ENCODE data around the gene IP6K1.

DNA sequence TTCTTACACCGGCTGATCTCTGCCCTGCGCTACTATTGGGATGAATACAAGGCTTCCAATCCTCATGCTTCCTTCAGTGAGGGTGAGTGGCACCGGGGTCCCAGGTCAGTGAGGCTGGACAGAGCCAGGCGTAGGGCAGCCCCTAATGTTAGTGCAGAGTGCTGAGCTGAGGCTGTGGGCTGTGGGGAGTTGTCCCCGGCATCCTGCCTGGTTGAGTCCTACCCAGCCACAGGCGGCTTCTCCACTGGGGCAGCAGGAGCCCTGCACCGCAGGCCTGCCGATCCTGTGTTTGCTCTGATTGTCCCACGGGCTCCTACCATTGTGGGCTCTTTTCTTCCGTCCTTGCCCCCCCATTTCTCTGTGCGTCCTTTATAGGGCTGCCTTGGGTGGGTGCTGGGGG lies 83.7 kb downstream of the IP6K1 start:
- TF ChIP-seq, protein P1, sequence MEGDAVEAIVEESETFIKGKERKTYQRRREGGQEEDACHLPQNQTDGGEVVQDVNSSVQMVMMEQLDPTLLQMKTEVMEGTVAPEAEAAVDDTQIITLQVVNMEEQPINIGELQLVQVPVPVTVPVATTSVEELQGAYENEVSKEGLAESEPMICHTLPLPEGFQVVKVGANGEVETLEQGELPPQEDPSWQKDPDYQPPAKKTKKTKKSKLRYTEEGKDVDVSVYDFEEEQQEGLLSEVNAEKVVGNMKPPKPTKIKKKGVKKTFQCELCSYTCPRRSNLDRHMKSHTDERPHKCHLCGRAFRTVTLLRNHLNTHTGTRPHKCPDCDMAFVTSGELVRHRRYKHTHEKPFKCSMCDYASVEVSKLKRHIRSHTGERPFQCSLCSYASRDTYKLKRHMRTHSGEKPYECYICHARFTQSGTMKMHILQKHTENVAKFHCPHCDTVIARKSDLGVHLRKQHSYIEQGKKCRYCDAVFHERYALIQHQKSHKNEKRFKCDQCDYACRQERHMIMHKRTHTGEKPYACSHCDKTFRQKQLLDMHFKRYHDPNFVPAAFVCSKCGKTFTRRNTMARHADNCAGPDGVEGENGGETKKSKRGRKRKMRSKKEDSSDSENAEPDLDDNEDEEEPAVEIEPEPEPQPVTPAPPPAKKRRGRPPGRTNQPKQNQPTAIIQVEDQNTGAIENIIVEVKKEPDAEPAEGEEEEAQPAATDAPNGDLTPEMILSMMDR (conservative IDR thresholded peaks at IDR 0.05 in 1 of 2, IDR thresholded peaks at IDR 0.05 in 1 of 2; ENCODE audit: extremely low read depth in 1 of 2, insufficient read depth in 1 of 2, low read depth in 1 of 2, low read length in 2 of 2) = no peak
- TF ChIP-seq EZH2 (IDR thresholded peaks at IDR 0.05; ENCODE audit: borderline replicate concordance, low read length) = no peak

All from mammary epithelial cell (primary cell).